Stomach smooth muscle (tissue), 2 donors: ENCODE results near the gene GLG1.
A peak's percentile ranks its signal among the peaks of the same experiment; 100 is the strongest.
"Not testable (repeated sequence)": the region's sequence is repeated elsewhere in the genome, so short reads cannot be mapped to it uniquely, and the experiment has no call there.

ENCODE experiments used
- H3K27ac ChIP-seq: one replicate; pipeline ENCODE4 v1.7.0; 2013; ENCODE audit warnings: mild to moderate bottlenecking, low read length, inconsistent platforms
- H3K27me3 ChIP-seq, 2 donors: one replicate each; pipeline ENCODE4 v1.7.0; 2013; ENCODE audit warnings: low read length in 2 of 2; ENCODE audit not compliant: insufficient read depth in 2 of 2, control insufficient read depth in 1 of 2
- H3K36me3 ChIP-seq, 2 donors: one replicate each; pipeline ENCODE4 v1.7.0; 2013; ENCODE audit warnings: low read length in 2 of 2; ENCODE audit not compliant: control insufficient read depth in 2 of 2, insufficient read depth in 2 of 2
- H3K4me1 ChIP-seq: one replicate; pipeline ENCODE4 v1.7.0; 2013; ENCODE audit warnings: low read length; ENCODE audit not compliant: control insufficient read depth, insufficient read depth
- H3K4me3 ChIP-seq, 2 donors: one replicate each; pipeline ENCODE4 v1.7.0; 2013; ENCODE audit warnings: low read length in 2 of 2
- H3K9ac ChIP-seq, 2 donors: one replicate each; pipeline ENCODE4 v1.7.0; 2013; ENCODE audit warnings: low read length in 2 of 2, mild to moderate bottlenecking in 1 of 2
- H3K9me3 ChIP-seq, 2 donors: one replicate each; pipeline ENCODE4 v1.7.0; 2013; ENCODE audit warnings: low read length in 2 of 2; ENCODE audit not compliant: control insufficient read depth in 2 of 2
- donor health status: healthy.
- donor health status: Pancreatic carcinoma.

Gene GLG1

GRCh38 chr16:74407362-74407705 lies 199.6 kb downstream of the GLG1 start:
- H3K27ac ChIP-seq: peak overlapping the region; percentile 37
- H3K27me3 ChIP-seq, H3K4me1 ChIP-seq, H3K36me3 ChIP-seq, H3K9me3 ChIP-seq: not testable (repeated sequence)
- H3K9ac ChIP-seq: peak overlapping the region; percentile 51 to 68
- H3K4me3 ChIP-seq: peak overlapping the region in 1 of 2 donors; percentile 40

- Histone ChIP-seq H3K27ac (peak overlapping the region; percentile 37), H3K4me3 (peak overlapping the region in 1 of 2 donors; percentile 40), H3K9ac (peak overlapping the region; percentile 51 to 68)
- H3K36me3 ChIP-seq, H3K4me1 ChIP-seq, H3K9me3 ChIP-seq, H3K27me3 ChIP-seq: not testable (repeated sequence)
Measured at GRCh38 chr16:74406600-74407361, 200.1 kb downstream of the GLG1 start.

- H3K27me3 ChIP-seq, H3K4me3 ChIP-seq, H3K9ac ChIP-seq, H3K9me3 ChIP-seq, H3K4me1 ChIP-seq, H3K36me3 ChIP-seq, H3K27ac ChIP-seq: not testable (repeated sequence)
Measured at GRCh38 chr16:74404148-74404933, 202.6 kb downstream of the GLG1 start.

- H3K4me3 ChIP-seq, H3K9ac ChIP-seq, H3K9me3 ChIP-seq, H3K27me3 ChIP-seq, H3K4me1 ChIP-seq, H3K27ac ChIP-seq, H3K36me3 ChIP-seq: not testable (repeated sequence)
Measured at GRCh38 chr16:74400238-74400637, 206.7 kb downstream of the GLG1 start.

GRCh38 chr16:74398212-74398895 lies 208.6 kb downstream of the GLG1 start:
- H3K4me1 ChIP-seq, H3K4me3 ChIP-seq, H3K27me3 ChIP-seq, H3K36me3 ChIP-seq, H3K9ac ChIP-seq, H3K9me3 ChIP-seq, H3K27ac ChIP-seq: not testable (repeated sequence)
